ENCODE data around the gene SH3GLB1.

SH3GLB1 gene

DNA sequence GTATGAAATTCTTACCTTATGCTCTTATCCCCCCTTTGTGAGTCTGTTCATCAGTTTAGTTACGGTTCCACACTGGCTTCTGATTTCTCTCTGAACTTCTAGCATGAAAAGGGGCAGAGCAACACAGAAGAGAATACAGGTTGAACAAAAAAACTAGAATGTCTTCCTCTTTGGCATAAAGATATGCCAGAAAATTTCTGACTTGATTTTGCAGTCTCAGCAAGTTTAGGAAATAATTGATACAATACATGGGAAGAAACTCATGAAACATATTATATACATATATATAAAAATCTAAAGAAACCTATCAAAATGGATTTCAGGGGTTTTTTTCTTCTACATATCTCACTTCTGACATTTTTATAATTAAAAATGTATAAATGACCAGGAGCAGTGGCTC is 27.0 kb downstream of the SH3GLB1 start:
- no peak for DNase-seq (ENCODE audit: low read depth in 2 of 3, low spot score in 2 of 3)

DNA sequence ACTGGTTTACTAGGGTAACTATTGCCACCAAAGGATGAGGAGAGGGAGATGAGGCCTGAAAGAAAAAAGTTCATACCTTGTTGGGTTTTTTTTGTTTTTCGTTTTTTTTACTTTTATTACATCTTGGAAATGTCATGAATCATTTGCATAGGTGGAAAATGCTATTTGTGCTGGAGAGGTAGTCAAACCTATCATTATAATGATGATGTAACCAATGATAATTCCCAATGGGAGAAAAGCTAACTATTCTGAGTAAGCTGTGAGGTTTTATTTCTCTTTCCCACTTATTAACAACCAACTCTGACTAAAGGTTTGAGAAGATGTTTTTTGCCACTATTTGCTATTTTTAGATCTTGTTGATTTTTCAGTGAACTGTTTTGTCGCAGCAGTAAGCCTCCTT is 29.0 kb downstream of the SH3GLB1 start:
- no peak for DNase-seq (ENCODE audit: low read depth in 2 of 3, low spot score in 2 of 3)

DNA sequence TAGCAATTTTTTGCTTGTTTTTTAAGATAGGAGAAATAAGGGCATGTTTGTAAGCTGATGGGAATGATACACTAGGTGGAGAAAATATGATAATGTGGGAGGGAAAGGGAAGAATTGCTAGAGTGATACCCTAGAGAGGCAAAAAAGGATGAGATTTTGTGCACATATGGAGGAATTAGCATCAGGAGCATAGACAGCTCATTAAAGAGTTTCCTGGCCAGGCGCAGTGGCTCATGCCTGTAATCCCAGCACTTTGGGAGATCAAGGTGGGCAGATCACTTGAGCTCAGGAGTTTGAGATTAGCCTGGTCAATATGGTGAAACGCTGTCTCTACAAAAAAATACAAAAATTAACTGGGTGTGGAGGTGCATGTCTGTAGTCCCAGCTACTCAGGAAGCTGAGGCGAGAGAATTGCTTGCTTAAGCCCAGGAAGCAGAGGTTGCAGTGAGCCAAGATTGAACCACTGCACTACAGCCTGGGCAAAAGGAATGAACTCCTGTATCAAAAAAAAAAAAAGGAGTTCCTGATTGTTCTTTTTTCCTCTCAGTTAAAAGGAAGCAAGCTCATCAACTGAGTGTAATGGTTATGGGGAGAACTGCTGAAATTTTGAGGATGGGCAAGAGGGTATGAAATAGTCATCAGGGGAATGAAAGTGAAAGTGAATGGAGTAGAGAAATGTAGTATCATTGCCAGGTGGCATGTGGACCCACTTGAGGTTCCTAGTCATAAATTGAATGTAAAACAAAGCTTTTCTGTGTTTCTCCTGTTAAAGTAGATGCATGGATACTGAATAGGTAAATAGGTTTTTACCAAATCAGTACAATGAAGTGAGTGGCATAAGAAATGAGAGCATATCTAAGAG is 35.5 kb downstream of the SH3GLB1 start:
- no peak for DNase-seq (ENCODE audit: low read depth in 2 of 3, low spot score in 2 of 3)

DNA sequence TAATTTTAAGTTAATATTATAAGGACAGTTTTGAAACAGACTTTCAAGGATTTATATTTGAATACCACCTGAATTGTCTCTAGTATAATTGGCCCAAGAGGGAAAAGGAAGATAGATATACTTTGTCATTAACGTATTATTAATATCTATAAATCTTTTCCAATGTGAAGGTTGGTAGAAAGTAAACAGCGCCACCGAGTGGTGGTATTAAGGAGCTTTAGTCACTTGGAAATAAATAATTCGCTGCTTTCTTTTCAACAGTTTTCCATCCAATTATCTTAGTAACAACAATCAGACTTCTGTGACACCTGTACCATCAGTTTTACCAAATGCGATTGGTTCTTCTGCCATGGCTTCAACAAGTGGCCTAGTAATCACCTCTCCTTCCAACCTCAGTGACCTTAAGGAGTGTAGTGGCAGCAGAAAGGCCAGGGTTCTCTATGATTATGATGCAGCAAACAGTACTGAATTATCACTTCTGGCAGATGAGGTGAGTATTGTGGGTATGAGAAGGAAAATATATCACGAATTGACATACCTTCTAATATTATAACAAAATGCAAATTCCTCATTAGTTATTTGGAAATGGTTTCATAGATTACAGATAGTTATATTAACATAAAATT is 37.7 kb downstream of the SH3GLB1 start:
- no peak for DNase-seq (ENCODE audit: low read depth in 2 of 3, low spot score in 2 of 3)

DNA sequence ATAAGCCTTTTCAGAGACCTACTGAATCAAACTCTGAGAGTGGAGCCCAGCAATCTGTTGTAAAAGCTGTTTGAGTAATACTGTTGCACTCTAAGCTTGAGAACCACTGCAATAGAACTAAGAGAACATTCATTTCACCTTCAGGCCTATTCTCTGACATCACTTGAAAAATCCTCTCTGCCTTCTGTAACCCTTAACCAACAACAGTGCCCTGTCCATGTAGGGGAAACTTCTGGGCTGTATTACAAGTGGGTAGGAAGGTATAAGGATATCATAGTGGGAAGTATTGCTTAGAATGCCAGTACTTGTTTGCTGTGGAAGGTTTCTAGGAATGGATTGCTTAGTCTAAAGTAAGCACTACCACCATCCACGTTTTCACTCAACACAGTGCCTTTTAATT is 42.9 kb downstream of the SH3GLB1 start:
- DNase-seq (ENCODE audit: low read depth in 2 of 3, low spot score in 2 of 3), result no peak

DNA sequence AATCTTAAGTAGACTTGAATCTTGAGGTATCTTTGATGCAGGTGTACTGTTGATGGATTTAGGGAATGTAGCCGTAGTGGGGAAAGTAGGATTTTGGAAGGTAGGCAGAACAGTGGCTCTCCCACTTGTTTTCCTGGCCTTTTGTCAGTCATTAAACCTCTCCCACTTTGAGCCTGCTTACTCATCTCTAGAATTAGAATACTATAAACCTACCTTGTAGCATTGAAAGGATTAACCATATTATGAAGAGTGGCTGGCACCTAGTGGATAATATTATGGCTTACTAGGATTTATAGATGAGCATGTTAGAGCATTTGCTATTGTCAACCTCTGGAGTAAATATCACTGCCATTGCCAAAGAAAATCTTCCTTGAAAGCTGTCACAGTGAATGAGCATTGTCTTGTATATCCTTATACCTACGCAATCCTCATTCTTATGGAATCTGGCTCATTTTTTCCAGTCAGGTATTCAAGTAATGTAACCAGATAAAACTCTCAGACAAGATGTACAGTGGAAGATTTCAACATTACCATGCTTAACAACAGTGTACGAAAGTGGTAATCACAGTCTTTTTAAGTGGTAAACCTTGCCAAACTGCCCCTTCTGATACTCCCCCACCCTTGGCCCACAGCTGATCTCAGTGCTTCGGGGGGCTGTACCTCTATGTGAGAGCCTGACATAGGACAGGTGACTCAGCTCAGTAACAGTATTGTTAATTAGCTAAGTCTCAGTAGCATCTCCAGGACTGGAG is 44.4 kb downstream of the SH3GLB1 start:
- DNase-seq (ENCODE audit: low read depth in 2 of 3, low spot score in 2 of 3), result no peak

DNA sequence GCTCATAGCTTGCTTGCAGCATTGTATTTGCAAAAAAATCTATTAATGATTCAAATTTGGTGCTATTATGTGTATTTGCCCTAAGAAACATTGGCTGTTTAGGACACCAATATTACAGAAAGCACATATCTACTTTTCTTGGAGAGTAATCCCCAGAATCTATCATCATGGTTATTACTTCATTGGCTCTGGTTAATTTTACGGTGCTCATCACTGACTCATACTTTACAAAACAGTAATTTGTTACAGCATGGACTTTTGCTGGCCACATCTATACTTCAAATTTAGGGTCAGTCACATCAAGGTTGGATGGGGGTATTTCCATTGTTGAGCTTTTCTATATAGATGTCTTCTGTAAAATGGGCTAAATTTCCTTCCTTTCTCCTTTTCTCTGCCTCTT is 45.7 kb downstream of the SH3GLB1 start:
- no peak for DNase-seq (ENCODE audit: low read depth in 2 of 3, low spot score in 2 of 3)

DNA sequence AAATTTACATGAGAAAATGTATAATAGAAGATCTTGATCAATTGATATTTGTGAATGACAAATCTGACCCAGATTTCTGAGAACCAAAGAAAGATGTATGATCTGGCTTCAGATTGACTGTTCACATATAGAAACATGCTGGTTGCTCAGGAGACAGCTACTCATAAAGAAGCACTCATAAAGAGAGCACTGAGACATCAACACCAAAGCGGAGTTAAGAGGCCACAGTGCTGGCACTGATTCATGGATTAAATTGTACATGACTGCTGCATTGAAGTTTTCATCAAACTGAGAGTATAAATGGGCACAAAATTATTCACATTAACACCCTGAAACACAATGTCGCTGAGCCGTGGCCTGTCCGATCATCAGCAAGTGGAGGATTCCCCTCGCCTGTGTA is 46.2 kb downstream of the SH3GLB1 start:
- no peak for DNase-seq (ENCODE audit: low read depth in 2 of 3, low spot score in 2 of 3)

DNA sequence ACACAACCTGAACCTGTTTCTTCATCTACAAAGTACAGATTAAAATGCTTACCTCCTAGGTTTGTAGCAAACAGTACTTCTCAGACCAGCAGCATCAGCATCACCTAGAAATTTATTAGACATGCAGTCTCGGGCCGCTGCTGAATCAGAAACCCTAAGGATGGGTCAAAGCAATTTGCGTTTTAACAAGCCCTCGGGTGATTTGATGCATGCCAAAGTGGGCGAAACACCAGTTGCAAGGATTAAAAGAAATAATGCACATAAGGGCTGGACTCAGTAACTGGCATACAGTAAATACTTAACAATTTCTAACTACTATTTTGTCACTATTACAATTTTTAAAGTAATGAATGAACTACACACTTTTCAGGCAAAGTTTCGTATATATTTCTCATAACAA is 47.5 kb downstream of the SH3GLB1 start:
- DNase-seq (ENCODE audit: low read depth in 2 of 3, low spot score in 2 of 3), result no peak

DNA sequence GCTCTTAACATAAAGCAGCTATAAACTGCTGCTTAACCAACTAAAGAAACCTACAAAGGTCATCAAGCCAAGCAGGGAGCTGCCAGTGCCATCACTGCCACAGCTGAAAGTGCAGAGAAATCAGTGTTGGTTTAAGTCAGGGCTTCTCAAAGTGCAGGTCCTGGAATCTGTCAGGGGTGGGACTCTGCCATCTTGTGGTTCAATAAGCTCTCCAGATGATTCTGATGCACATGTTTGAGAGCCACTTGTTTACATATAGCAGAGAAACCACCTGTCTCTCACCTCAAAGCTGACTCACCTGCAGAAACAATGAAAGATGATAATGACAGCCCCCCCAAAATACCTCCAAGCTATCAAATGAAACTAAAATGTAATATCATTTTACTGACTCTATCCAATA is 49.3 kb downstream of the SH3GLB1 start:
- DNase-seq (ENCODE audit: low read depth in 2 of 3, low spot score in 2 of 3), result no peak

DNA sequence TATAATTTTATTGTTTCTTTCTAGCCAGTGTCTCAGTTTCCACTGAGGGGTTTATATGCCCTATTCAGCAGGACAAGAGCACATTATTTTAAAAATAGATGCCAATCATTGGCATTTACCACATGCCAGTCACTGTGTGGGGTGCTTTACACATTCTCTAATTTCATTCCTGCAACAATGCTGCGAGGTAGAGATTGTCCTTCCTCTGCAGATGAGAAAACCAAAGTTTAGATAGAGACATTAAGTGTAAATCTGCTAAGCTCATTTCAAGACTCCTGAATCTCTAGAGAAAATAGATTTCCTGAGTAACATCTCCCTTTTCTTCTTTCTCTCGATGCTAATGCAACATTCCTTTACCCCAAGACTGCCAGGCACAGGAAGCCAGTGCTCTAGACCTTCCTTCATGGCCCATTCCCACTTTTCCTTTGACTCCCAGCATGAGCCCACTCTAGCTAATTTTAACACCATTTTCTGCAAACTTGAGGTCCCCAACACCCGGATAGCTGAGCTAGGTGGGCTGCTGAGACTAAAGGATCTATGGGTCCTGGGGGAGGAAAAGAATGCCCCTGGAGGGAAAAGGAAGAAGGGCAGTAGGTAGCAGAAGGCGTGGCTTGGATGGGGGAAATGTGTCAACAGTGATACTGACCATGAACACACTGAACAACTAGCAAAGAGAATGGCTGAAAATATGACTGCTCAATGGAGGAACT is 50.0 kb downstream of the SH3GLB1 start:
- no peak for DNase-seq (ENCODE audit: low read depth in 2 of 3, low spot score in 2 of 3)

DNA sequence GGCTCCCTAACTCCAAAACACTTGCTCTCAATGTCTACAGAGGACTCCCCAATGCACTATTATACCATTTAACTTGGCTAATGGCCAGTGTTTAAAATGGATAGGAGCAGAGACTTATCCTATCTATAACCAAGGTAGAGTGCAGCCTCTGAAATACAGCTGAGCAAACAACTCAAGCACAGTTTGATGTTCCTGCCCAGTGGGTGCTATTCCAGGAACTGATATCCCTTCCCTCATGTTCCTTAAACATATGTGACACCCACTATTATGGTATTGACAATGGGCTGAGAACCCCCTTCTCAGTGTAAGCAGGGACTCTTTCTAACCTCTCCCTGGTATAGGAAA is 51.7 kb downstream of the SH3GLB1 start:
- no peak for DNase-seq (ENCODE audit: low read depth in 2 of 3, low spot score in 2 of 3)

DNA sequence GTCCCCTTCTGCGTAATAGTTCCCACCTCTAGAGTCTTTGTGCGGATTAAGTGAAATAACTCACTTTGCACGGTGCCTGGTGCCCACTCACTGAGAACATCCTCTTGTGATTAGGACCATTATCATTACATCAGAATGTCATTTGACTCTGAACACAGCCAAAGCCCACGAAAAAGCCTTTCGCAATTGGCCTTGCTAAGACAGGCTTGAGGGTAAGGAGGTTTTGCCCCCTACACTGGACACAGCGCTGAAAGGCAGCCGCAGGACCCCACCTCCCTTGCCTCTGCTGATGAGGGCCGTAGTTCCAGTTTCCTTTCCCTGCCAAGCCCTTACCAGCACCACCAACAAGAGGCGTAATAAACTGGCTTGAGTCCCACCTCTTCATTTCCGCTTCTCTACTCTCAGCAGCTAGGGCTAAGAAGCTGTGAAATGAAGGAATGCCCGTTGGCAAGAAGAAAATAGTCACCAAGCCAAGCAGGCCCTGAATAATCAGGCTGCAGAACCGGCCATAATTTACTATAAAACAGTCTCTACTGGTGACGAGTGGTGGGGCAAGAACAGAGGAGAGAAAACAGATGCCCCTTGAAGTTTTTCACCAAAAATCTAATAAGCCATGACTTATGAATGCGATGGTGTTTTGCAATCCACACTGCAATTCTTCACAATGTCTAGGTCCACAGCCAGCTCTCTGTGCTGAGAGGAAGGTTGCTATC is 53.1 kb downstream of the SH3GLB1 start:
- no peak for DNase-seq (ENCODE audit: low read depth in 2 of 3, low spot score in 2 of 3)

DNA sequence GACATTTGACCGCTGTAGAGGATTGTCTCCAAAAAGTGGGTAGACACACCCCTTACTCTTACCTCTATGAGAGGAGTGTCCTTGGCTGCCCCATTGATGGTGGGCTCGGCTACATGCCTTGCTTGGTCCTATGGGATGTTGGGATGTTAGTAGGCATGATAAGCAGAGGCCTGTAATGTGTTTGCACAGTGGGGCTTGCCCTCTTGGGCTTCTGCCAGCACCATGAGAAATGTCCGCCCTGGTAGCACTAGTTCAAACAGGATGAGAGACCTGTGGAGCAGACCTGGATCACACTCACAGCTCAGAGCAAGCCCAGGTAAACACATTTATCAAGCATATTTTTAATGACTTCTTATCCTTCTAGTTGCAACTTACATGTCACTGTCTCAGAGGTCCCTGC is 54.2 kb downstream of the SH3GLB1 start:
- no peak for DNase-seq (ENCODE audit: low read depth in 2 of 3, low spot score in 2 of 3)

DNA sequence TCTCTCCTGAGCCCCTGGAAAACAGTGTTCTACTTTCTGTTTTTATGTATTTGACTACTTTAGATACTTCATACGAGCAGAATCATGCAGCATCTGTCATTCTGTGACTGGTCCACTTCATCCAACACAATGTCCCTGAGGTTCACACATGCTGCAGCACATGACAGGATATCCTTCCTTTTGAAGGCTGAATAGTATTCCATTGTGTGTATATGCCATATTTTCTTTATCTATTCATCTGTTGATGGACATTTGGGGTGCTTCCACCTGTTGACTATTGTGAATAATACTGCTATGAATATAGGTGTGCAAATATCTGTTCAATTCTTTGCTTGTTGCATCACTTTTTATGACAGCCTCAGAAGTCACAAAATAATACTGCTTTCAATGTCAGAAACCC is 55.8 kb downstream of the SH3GLB1 start:
- no peak for DNase-seq (ENCODE audit: low read depth in 2 of 3, low spot score in 2 of 3)

DNA sequence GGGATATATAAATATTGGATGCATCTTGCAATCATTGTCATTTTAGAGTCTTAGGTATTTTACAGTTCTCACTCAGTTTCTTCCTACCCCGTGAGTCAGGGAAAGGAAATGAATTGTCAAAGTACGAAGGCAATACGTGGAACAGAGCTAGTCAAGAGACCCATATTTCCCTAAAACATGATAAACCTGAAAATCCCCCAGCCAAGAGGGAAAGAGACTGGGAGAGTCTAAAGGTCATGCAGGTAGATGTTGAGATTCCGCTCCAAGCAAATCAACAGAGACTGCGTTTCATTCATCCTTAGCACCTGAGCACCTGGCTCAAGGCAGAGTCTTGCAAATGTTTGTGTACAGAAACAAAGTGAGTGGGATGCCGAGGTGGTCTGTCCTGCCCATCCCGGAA is 58.0 kb downstream of the SH3GLB1 start:
- DNase-seq (ENCODE audit: low read depth in 2 of 3, low spot score in 2 of 3), result no peak

DNA sequence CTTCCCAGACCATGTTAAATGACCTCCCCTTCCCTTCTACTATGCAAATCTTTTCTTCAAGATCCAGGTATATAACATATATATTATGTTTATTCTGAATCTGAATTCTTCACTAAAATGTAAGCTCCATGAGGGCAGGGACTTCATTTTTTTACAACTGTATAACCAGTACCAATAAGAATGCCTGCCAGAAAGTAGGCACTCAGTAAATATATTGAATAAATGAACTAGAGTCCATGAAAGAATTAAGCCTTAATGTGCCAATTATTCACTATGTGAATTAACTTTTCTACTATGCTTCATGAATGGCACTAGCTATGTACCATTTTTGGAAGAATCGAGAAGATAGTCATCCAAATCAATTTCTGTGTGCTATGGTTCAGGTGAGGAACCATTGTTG is 60.1 kb downstream of the SH3GLB1 start:
- DNase-seq (ENCODE audit: low read depth in 2 of 3, low spot score in 2 of 3), result no peak

DNA sequence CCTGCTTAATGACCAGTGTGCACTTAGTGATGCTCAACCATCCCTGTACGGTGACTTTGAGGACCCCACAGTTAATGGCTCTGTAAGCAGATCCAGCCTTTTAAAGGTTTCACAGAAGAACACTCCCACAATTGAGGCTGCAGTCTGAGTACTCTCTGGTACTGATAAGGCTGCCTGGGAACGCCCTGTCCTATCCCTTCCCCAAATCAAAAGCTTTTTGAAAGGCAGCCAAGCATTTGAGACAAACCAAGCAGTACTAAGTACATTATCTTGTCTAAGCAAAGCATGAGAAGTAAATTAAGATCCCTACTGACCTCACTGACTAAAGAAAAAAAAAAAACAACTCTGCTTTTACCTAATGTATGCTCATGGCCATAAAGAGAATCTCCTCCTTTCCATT is 60.7 kb downstream of the SH3GLB1 start:
- DNase-seq (ENCODE audit: low read depth in 2 of 3, low spot score in 2 of 3), result no peak

DNA sequence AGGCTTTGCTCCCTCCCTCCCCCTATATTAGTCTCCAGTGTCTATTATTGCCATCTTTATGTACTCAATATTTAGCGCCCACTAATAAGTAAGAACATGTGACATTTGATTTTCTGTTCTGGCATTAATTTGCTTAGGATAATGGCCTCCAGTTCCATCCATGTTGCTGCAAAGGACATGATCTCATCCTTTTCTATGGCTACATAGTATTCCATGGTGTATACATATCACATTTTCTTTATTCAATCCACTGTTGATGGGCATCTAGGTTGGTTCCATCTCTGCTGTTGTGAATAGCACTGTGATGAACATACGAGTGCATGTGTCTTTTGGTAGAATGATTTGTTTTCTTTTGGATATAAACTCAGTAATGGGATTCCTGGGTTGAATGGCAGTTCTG is 61.3 kb downstream of the SH3GLB1 start:
- no peak for DNase-seq (ENCODE audit: low read depth in 2 of 3, low spot score in 2 of 3)

DNA sequence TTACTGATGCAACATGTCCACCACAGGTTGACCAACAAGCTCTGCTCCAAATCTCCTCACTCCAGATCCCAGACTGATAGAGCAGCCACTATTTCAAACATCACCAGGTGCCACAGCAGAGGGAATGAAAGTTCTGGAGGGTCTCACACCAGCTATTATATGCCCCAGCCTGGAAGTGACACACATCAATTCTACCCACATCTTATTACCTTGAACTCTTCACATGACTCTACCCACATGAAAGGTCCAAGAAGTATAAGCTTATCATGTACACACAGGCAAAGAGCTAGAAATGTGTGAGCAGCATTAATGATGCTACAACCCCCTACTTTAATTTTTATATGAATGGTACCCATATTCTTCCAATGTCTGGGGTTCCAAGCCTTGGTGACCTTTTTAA is 64.2 kb downstream of the SH3GLB1 start:
- no peak for DNase-seq (ENCODE audit: low read depth in 2 of 3, low spot score in 2 of 3)

DNA sequence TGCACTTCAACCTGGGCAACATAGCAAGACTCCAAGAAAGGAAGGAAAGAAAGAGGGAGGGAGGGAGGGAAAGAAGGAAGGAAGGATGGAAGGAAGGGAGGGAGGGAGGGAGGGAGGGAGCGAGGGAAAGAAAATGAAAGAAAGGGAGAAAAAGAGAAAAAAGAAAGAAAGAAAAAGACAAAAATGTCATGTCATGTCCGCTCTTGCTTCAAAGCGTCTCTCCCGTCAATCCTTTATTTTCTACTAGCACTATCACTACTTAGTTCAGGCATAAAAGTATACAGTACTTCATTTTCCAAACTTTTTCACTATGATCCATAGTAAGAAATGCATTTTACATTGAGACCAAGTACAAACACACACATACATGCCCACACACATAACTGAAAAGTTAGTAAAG is 64.7 kb downstream of the SH3GLB1 start:
- no peak for DNase-seq (ENCODE audit: low read depth in 2 of 3, low spot score in 2 of 3)

All from activated CD8-positive, alpha-beta memory T cell treated with anti-CD3 and anti-CD28 coated beads for 48 hours (primary cell).